NCI-H748 (cell line): Measurements from ENCODE around the gene SACS.

Experiments used
- DNase-seq: peaks from one replicate; lab custom pipeline; 2025; ENCODE audit not compliant: unreplicated experiment; lab: John Stamatoyannopoulos, UW

The SACS gene

GRCh38 chr13:23433171-23434153 is at the start of gene SACS:
SACS (minus strand) TSS chr13:23433702; CDS start chr13:23411239, 22,463 bp downstream.
- DNase-seq = peak; percentile 95

- DNase-seq = peak; percentile 26
These were observed 46.8 kb upstream of the SACS start for GRCh38 chr13:23480324-23480723.

GRCh38 chr13:23477101-23477500 is 43.6 kb upstream of the SACS start:
- DNase-seq = no peak

- no peak for DNase-seq
These were observed 39.7 kb upstream of the SACS start for GRCh38 chr13:23473221-23473620.

- DNase-seq = no peak
These were observed 38.7 kb upstream of the SACS start for GRCh38 chr13:23472189-23472588.

GRCh38 chr13:23470790-23471614 is 37.5 kb upstream of the SACS start:
- DNase-seq = peak; percentile 97

- DNase-seq = peak; percentile 82
These were observed 36.5 kb upstream of the SACS start for GRCh38 chr13:23469951-23470421.

- DNase-seq = no peak
These were observed 35.3 kb upstream of the SACS start for GRCh38 chr13:23468811-23469210.

- DNase-seq = no peak
These were observed 34.4 kb upstream of the SACS start for GRCh38 chr13:23467932-23468278.

- DNase-seq = no peak
These were observed 33.8 kb upstream of the SACS start for GRCh38 chr13:23467048-23467931.

- peak; percentile 94 for DNase-seq
These were observed 32.9 kb upstream of the SACS start for GRCh38 chr13:23466144-23467002.

GRCh38 chr13:23463661-23464060 is 30.2 kb upstream of the SACS start:
- no peak for DNase-seq

GRCh38 chr13:23462815-23463559 is 29.5 kb upstream of the SACS start:
- DNase-seq = no peak

GRCh38 chr13:23461544-23461943 is 28.0 kb upstream of the SACS start:
- no peak for DNase-seq

GRCh38 chr13:23460921-23461320 is 27.4 kb upstream of the SACS start:
- no peak for DNase-seq

- DNase-seq = no peak
These were observed 26.8 kb upstream of the SACS start for GRCh38 chr13:23460309-23460708.

- DNase-seq = no peak
These were observed 25.5 kb upstream of the SACS start for GRCh38 chr13:23458989-23459388.

GRCh38 chr13:23456437-23457210 is 23.1 kb upstream of the SACS start:
- no peak for DNase-seq
